Stimulated activated CD8-positive, alpha-beta memory T cell treated with anti-CD3 and anti-CD28 coated beads, Interleukin-4, amount 100 ng/mL, for 48 hours (primary cell): ENCODE results near the gene IL22RA2.
"Not testable (repeated sequence)": the region's sequence is repeated elsewhere in the genome, so short reads cannot be mapped to it uniquely, and the experiment has no call there.

ENCODE experiments used
- DNase-seq: peaks from one replicate; pipeline ENCODE4 v3.0.0-alpha.2; 2020

IL22RA2 gene

GRCh38 chr6:137119196-137120104 lies 54.0 kb downstream of the IL22RA2 start:
- DNase-seq, result no peak

GRCh38 chr6:137117581-137117980 lies 55.9 kb downstream of the IL22RA2 start:
- DNase-seq, result no peak

GRCh38 chr6:137116807-137117206 lies 56.6 kb downstream of the IL22RA2 start:
- no peak for DNase-seq

- no peak for DNase-seq
Measured at GRCh38 chr6:137115658-137116057, 57.8 kb downstream of the IL22RA2 start.

GRCh38 chr6:137112067-137112355 lies 61.4 kb downstream of the IL22RA2 start:
- DNase-seq, result no peak

- no peak for DNase-seq
Measured at GRCh38 chr6:137111296-137112066, 62.0 kb downstream of the IL22RA2 start.

GRCh38 chr6:137107767-137108105 lies 65.7 kb downstream of the IL22RA2 start:
- DNase-seq, result no peak

- not testable (repeated sequence) for DNase-seq
Measured at GRCh38 chr6:137107047-137107766, 66.2 kb downstream of the IL22RA2 start.

GRCh38 chr6:137106183-137106582 lies 67.3 kb downstream of the IL22RA2 start:
- no peak for DNase-seq

GRCh38 chr6:137105375-137105774 lies 68.1 kb downstream of the IL22RA2 start:
- no peak for DNase-seq

- no peak for DNase-seq
Measured at GRCh38 chr6:137104926-137105325, 68.5 kb downstream of the IL22RA2 start.

- peak; percentile 28 for DNase-seq
Measured at GRCh38 chr6:137102851-137103492, 70.5 kb downstream of the IL22RA2 start.

GRCh38 chr6:137102050-137102848 lies 71.2 kb downstream of the IL22RA2 start:
- DNase-seq, result no peak

GRCh38 chr6:137099689-137100403 lies 73.6 kb downstream of the IL22RA2 start:
- DNase-seq, result no peak

GRCh38 chr6:137097526-137097925 lies 75.9 kb downstream of the IL22RA2 start:
- DNase-seq, result no peak

- DNase-seq, result no peak
Measured at GRCh38 chr6:137097057-137097456, 76.4 kb downstream of the IL22RA2 start.

- no peak for DNase-seq
Measured at GRCh38 chr6:137095651-137096238, 77.7 kb downstream of the IL22RA2 start.

- DNase-seq, result no peak
Measured at GRCh38 chr6:137095093-137095492, 78.4 kb downstream of the IL22RA2 start.

GRCh38 chr6:137094411-137095008 lies 78.9 kb downstream of the IL22RA2 start:
- peak; percentile 66 for DNase-seq
